GM12892 (cell line): Measurements from ENCODE around the gene TDP2.

ENCODE experiments used
- POLR2A ChIP-seq: IDR thresholded peaks from 2 replicates; pipeline ENCODE4 v1.6.1; 2011; ENCODE audit warnings: low read depth, low read length, control low read depth
- POLR2AphosphoS5 ChIP-seq: IDR thresholded peaks from 2 replicates; pipeline ENCODE4 v1.6.1; 2011; ENCODE audit warnings: low read depth, low read length, control low read depth
- TAF1 ChIP-seq: IDR thresholded peaks from 2 replicates; pipeline ENCODE4 v1.6.1; 2011; ENCODE audit warnings: low read depth, mild to moderate bottlenecking, control low read depth, low read length, borderline replicate concordance

DNA sequence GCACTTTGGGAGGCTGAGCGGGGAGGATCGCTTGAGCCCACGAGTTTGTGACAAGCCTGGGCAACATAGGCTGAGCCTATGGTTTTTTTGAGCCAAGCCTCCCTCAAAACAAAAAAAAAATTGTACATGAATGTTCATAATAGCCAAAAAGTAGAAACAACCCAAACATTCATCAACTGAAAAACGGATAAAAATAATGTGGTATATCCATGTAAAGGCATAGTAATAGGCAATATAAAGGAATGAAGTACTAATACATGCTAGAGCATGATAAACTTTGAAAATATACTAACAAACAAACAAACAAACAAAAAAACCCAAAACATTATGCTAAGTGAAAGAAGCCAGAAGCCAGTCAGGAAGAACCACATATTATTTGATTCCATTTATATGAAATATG is 56.0 kb downstream of the TDP2 start:
- TF ChIP-seq POLR2AphosphoS5 (no peak), POLR2A (no peak), TAF1 (no peak)
